ENCODE measurements around the gene TTC7B.

GRCh38 chr14:90611936-90612335 is 204.3 kb downstream of the TTC7B start:
- TF ChIP-seq CTCF (IDR thresholded peaks at IDR 0.05) (no peak), POLR2A (IDR thresholded peaks at IDR 0.05) (no peak)

Measured in esophagus squamous epithelium (tissue), 4 donors.